Subcutaneous adipose tissue (tissue), 4 donors: ENCODE data around the gene SLIRP. TPM values are rescaled to one million over a fixed set of nuclear protein-coding genes. Genes with fewer than 3 reads are reported as not detected.

Experiments
- total RNA-seq, 4 donors: library from RNA; depleted of rRNA; stranded (reverse); fragments of >200 nt; gene quantifications; one replicate each; pipeline ENCODE4 v1.1.0, GENCODE V29; 2016
- TF ChIP-seq, protein P1 (sequence below): fragments of 450-650 bp; IDR thresholded peaks from one replicate; pipeline ENCODE4 v1.5.1; 2016; ENCODE audit warnings: low read depth, mild to moderate bottlenecking, control low read depth, antibody characterized with exemption, moderate library complexity

Gene SLIRP
- total RNA-seq, 4 donors from 2014 or later = 137 to 337 (median 191) TPM

DNA sequence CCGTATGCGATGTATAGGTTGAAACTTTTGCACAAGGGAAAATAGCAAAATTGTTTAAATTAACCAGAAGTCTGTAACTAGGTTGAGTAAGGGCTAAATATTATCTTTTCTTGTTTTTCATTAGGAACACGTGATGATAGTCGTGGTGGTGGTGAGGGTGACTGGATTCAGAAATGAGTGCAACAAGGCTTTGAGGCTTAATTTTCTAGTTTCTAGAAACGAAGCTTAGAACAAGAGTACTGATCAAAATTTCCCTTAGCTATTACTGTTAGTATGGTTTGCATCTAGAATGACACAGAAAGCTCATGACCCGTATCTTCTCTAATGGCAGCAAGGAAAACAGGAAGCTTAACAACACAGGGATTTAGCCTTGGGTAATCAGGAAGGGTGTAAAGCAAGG lies 7.0 kb downstream of the SLIRP start:
- TF ChIP-seq, protein P1, sequence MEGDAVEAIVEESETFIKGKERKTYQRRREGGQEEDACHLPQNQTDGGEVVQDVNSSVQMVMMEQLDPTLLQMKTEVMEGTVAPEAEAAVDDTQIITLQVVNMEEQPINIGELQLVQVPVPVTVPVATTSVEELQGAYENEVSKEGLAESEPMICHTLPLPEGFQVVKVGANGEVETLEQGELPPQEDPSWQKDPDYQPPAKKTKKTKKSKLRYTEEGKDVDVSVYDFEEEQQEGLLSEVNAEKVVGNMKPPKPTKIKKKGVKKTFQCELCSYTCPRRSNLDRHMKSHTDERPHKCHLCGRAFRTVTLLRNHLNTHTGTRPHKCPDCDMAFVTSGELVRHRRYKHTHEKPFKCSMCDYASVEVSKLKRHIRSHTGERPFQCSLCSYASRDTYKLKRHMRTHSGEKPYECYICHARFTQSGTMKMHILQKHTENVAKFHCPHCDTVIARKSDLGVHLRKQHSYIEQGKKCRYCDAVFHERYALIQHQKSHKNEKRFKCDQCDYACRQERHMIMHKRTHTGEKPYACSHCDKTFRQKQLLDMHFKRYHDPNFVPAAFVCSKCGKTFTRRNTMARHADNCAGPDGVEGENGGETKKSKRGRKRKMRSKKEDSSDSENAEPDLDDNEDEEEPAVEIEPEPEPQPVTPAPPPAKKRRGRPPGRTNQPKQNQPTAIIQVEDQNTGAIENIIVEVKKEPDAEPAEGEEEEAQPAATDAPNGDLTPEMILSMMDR = no peak

DNA sequence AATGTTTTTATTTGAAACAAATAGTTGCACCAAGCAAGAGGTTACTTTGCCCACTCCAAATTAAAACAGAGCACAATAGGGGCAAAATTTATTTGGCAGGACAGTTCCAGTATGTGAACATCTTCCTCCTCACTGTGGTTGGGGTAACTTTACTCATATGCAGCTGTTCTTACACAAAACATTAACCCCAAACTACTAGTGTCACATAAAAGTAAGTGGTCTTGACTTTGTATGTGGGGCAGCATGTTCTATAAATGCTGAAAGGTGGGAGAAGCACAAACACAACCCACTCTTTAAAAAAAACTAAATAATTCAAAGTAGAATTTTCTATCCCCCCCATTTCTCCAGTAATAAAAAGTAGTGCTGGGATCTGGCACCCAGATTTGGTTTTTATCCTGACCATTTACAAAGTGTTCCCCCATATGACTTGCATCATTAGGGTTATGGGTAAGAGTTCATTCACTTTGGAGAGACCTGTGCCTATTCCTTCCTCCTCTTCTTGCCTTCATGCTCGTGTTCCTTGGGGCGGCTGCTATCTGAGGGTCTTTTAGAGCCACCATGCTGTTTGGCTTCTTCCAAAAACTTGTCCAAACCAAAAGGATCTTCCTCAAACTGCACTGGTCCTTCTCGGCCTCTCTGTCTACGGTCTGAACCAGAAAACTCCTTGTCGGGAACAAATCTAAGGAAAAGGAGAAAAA lies 9.9 kb downstream of the SLIRP start:
- TF ChIP-seq, protein P1 = no peak

DNA sequence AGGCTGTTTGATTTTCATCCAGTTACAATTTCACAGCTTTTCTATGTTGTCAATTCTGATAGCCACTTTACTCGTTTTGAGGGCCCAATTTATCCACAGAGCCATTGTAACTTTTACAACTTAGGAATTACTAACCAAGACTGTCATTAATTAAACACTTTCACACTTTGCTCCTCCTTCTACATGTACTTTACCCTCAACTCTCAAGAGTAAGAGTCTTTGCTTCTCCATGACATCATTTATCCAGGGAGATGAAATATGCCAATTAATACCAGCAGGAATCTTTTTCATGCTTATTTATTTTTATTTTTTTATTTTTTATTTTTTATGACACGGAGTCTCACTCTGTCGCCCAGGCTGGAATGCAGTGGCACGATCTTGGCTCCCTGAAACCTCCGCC lies 13.5 kb downstream of the SLIRP start:
- TF ChIP-seq, protein P1 = no peak

DNA sequence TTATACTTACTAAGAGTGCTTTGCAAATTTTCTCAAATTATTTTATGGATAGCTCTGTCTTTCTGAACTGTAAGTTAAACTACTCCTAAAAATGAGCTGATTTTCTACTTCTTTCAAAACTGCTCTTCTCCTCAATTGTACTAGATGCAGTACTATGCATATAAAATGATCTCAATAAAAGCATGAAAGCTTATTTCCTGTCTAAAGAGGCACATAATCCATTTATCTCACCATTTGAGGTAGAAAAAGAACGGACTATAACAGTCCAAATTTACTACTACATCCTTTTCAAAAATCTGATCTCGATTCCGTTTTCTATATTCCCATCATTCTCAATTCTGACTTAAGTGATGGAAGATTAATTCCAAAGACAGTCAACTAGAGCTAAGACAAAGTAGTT lies 14.4 kb downstream of the SLIRP start:
- TF ChIP-seq, protein P1 = no peak

DNA sequence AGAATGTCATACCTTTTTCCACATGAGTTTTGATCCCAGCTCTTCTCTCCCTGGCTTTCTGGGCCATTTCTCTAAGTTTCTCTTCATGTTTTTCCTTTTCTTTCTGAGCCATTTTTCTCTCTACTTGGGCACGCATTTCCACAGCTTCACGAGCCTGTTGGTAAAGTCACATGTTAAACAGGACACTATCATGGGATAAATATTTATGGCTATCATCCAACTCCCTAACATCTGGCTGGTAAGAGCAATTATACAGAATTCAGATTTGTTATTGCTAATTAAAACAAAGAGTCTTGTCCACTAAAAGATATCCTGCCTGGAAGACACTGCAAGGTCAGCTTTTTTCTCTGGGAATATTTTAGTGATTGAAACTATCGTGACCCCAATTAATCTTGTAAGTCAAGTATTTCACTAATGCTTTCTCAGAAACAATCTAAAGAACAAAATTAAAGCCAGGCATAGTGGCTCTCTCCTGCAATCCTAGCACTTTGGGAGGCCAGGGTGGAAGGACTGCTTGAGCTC lies 23.1 kb downstream of the SLIRP start:
- TF ChIP-seq, protein P1 = no peak

DNA sequence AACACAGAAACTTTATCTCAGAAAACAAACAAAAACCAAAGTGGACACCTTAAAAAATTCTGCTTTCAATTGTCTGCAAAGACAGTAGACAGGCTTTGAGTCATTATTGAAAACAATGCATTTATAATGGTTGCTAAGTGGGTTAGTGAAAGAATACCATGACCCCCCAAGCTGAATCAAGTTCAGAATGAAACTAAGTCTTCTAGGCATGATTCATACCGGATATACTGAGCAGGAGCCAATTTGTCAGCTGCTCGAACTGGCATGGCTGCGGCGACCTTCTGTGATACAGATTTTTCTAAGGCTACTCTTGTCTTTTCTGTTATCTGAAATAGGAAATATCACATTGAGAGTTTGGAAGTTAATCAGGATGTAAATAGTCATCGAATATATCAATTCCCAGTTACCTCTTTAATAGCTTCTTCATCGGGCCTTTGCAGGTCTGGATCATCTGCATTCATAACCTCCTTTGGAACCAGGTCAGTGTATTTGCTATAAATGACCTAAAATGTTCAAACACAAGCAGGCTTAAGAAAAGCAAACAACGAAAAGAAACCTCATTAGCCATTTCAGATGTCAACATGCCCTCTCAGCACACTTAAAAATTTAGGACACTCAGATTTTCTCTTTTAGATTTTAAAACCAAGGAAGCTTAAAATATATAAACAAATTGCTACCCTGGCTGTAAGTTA lies 30.8 kb downstream of the SLIRP start:
- TF ChIP-seq, protein P1 = no peak

DNA sequence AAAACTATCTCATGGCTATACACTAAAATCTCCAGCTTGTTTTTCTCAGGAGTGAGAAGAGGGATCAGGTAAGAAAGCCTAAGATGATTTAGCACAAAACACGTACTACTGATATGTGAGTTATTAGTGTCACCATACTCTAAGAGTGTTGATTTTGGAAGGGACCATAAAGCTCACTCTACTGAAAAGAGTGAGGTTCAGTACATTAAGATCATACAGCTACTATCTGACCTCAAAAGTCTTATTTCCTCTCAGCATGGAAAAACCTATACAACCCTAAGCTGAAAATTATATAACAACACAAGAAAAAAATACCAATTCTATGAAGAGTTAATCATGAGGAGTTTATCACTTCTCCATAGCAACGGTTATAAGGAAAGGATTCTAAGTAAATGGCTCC lies 33.5 kb downstream of the SLIRP start:
- TF ChIP-seq, protein P1 = no peak
